Measurements from ENCODE around the gene SLC22A3. TPM values are rescaled to one million over a fixed set of nuclear protein-coding genes. Genes with fewer than 3 reads are reported as not detected.
"Not testable (repeated sequence)": the region's sequence is repeated elsewhere in the genome, so short reads cannot be mapped to it uniquely, and the experiment has no call there.

SLC22A3 gene
- total and polyA plus RNA-seq, 2 donors from 2014 or later, result 6.4 to 7.4 TPM

- no peak overlapping the region for H3K27ac ChIP-seq (ENCODE audit: low read depth in 2 of 2, low read length in 2 of 2)
- H3K9ac ChIP-seq (ENCODE audit: low read length in 3 of 3), result no peak overlapping the region
- DNase-seq (no peak), FAIRE-seq (no peak)
- H3K27me3 ChIP-seq (ENCODE audit: control insufficient read depth, insufficient read depth, low read length), result no peaks in the 10 kb centered on the region
- no peaks in the 10 kb centered on the region for H3K36me3 ChIP-seq (ENCODE audit: control insufficient read depth in 2 of 3, insufficient read depth in 3 of 3, low read length in 3 of 3)
- no peak overlapping the region for H3K4me3 ChIP-seq (ENCODE audit: low read length in 3 of 3)
- H3K9me3 ChIP-seq (ENCODE audit: control insufficient read depth in 2 of 3, insufficient read depth in 1 of 3, low read length in 3 of 3), result no peaks in the 10 kb centered on the region
- H3K4me1 ChIP-seq (ENCODE audit: control insufficient read depth in 2 of 3, insufficient read depth in 2 of 3, low read depth in 1 of 3, low read length in 3 of 3), result no peaks in the 10 kb centered on the region
- intact Hi-C loops (cut with DNase I), result no loop called here
- TF ChIP-seq CTCF (IDR thresholded peaks at IDR 0.05; ENCODE audit: borderline replicate concordance, extremely low read depth, insufficient read depth), result no peak
Measured at GRCh38 chr6:160447350-160447749, 99.2 kb downstream of the SLC22A3 start.

GRCh38 chr6:160449787-160450186, 101.6 kb downstream of the SLC22A3 start:
- FAIRE-seq; H3K27me3 ChIP-seq (ENCODE audit: control insufficient read depth, insufficient read depth, low read length); intact Hi-C loops (cut with DNase I); H3K27ac ChIP-seq (ENCODE audit: low read depth in 2 of 2, low read length in 2 of 2); DNase-seq; H3K4me3 ChIP-seq (ENCODE audit: low read length in 3 of 3); H3K9me3 ChIP-seq (ENCODE audit: control insufficient read depth in 2 of 3, insufficient read depth in 1 of 3, low read length in 3 of 3); H3K9ac ChIP-seq (ENCODE audit: low read length in 3 of 3); H3K4me1 ChIP-seq (ENCODE audit: control insufficient read depth in 2 of 3, insufficient read depth in 2 of 3, low read depth in 1 of 3, low read length in 3 of 3); H3K36me3 ChIP-seq (ENCODE audit: control insufficient read depth in 2 of 3, insufficient read depth in 3 of 3, low read length in 3 of 3): not testable (repeated sequence)

GRCh38 chr6:160450849-160451248, 102.7 kb downstream of the SLC22A3 start:
- Histone ChIP-seq H3K9ac (ENCODE audit: low read length in 3 of 3) (no peak overlapping the region), H3K4me1 (ENCODE audit: control insufficient read depth in 2 of 3, insufficient read depth in 2 of 3, low read depth in 1 of 3, low read length in 3 of 3) (peaks cover 0 to 2% (median 0%) of the 10 kb centered on the region in 3 donors), H3K4me3 (ENCODE audit: low read length in 3 of 3) (no peak overlapping the region), H3K27me3 (ENCODE audit: control insufficient read depth, insufficient read depth, low read length) (no peaks in the 10 kb centered on the region), H3K36me3 (ENCODE audit: control insufficient read depth in 2 of 3, insufficient read depth in 3 of 3, low read length in 3 of 3) (no peaks in the 10 kb centered on the region), H3K27ac (ENCODE audit: low read depth in 2 of 2, low read length in 2 of 2) (no peak overlapping the region), H3K9me3 (ENCODE audit: control insufficient read depth in 2 of 3, insufficient read depth in 1 of 3, low read length in 3 of 3) (no peaks in the 10 kb centered on the region)
- TF ChIP-seq CTCF (IDR thresholded peaks at IDR 0.05; ENCODE audit: borderline replicate concordance, extremely low read depth, insufficient read depth), result no peak
- DNase-seq (no peak), FAIRE-seq (no peak)
- intact Hi-C loops (cut with DNase I), result no loop called here

- no peaks in the 10 kb centered on the region for H3K27me3 ChIP-seq (ENCODE audit: control insufficient read depth, insufficient read depth, low read length)
- no peak overlapping the region for H3K4me3 ChIP-seq (ENCODE audit: low read length in 3 of 3)
- no peaks in the 10 kb centered on the region for H3K36me3 ChIP-seq (ENCODE audit: control insufficient read depth in 2 of 3, insufficient read depth in 3 of 3, low read length in 3 of 3)
- intact Hi-C loops (cut with DNase I), result no loop called here
- H3K27ac ChIP-seq (ENCODE audit: low read depth in 2 of 2, low read length in 2 of 2), result no peak overlapping the region
- H3K9ac ChIP-seq (ENCODE audit: low read length in 3 of 3), result no peak overlapping the region
- no peak for FAIRE-seq
- TF ChIP-seq CTCF (IDR thresholded peaks at IDR 0.05; ENCODE audit: borderline replicate concordance, extremely low read depth, insufficient read depth), result no peak
- H3K4me1 ChIP-seq (ENCODE audit: control insufficient read depth in 2 of 3, insufficient read depth in 2 of 3, low read depth in 1 of 3, low read length in 3 of 3), result peaks cover 0 to 2% (median 0%) of the 10 kb centered on the region in 3 donors
- no peaks in the 10 kb centered on the region for H3K9me3 ChIP-seq (ENCODE audit: control insufficient read depth in 2 of 3, insufficient read depth in 1 of 3, low read length in 3 of 3)
- no peak for DNase-seq
Measured at GRCh38 chr6:160454303-160454702, 106.1 kb downstream of the SLC22A3 start.
